Thyroid gland (tissue), 4 donors: ENCODE results near the gene IPPK.
"Not testable (repeated sequence)": the region's sequence is repeated elsewhere in the genome, so short reads cannot be mapped to it uniquely, and the experiment has no call there.

Experiments used
- CTCF ChIP-seq, 6 experiments: fragments of 200-600 bp in 3 of 6; fragments of 450-650 bp in 3 of 6; sonication (generic) in 3 of 6; IDR thresholded peaks; one replicate each; pipeline ENCODE4 v1.5.1; 2016 to 2019; ENCODE audit warnings: antibody characterized with exemption in 6 of 6, mild to moderate bottlenecking in 2 of 6, inconsistent platforms in 1 of 6, moderate library complexity in 1 of 6
- POLR2A ChIP-seq, 2 donors: fragments of 450-650 bp; IDR thresholded peaks; one replicate each; pipeline ENCODE4 v1.6.1; 2017; ENCODE audit warnings: antibody characterized with exemption in 2 of 2, mild to moderate bottlenecking in 2 of 2, moderate library complexity in 1 of 2

GRCh38 chr9:92571871-92572270 lies 98.1 kb downstream of the IPPK start:
- not testable (repeated sequence) for TF ChIP-seq CTCF, POLR2A (IDR thresholded peaks at IDR 0.05)
